GM19193 (cell line): ENCODE data around the gene ZCCHC14.

Source experiments
- POLR2A ChIP-seq: IDR thresholded peaks from 4 replicates; pipeline ENCODE4 v1.6.1; 2011; ENCODE audit not compliant: insufficient read depth, insufficient read length; ENCODE audit errors: extremely low read depth

ZCCHC14 gene

DNA sequence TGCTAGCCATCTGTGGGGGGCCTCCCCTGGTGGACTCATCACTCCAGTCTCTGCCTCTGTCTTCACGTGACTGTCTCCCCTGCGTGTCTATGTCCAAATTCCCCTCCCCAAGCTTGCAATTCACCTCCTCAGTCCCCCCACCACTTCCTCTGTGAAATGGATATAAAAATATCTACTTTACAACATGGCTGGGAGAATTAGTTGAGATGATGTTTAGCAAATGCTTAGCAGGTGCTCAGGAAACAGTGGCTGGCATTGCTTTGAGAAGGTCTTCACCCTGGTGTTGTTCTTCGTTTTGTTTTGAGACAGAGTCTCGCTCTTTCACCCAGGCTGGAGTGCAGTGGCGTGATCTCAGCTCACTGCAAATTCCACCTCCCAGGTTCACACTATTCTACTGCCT is 8.3 kb upstream of the ZCCHC14 start:
- no peak for TF ChIP-seq POLR2A

DNA sequence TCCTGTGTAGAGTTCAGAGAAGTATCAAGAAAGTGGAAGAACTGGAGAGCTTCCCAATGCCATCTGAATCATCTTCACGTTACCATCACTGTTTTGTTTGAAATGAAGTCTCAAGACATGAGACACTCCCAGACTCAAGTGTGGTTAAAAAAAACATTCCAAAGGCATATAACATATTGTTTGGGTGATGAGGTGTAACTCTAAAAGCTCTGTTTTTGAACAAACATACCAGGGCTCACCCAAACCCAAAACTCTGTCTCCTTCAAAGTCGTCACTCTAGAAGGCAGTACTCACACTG is 6.3 kb upstream of the ZCCHC14 start:
- no peak for TF ChIP-seq POLR2A

- no peak for TF ChIP-seq POLR2A
Measured at GRCh38 chr16:87498324-87499188, 5.7 kb upstream of the ZCCHC14 start.

GRCh38 chr16:87496447-87496801 is 3.6 kb upstream of the ZCCHC14 start:
- TF ChIP-seq POLR2A, result no peak

DNA sequence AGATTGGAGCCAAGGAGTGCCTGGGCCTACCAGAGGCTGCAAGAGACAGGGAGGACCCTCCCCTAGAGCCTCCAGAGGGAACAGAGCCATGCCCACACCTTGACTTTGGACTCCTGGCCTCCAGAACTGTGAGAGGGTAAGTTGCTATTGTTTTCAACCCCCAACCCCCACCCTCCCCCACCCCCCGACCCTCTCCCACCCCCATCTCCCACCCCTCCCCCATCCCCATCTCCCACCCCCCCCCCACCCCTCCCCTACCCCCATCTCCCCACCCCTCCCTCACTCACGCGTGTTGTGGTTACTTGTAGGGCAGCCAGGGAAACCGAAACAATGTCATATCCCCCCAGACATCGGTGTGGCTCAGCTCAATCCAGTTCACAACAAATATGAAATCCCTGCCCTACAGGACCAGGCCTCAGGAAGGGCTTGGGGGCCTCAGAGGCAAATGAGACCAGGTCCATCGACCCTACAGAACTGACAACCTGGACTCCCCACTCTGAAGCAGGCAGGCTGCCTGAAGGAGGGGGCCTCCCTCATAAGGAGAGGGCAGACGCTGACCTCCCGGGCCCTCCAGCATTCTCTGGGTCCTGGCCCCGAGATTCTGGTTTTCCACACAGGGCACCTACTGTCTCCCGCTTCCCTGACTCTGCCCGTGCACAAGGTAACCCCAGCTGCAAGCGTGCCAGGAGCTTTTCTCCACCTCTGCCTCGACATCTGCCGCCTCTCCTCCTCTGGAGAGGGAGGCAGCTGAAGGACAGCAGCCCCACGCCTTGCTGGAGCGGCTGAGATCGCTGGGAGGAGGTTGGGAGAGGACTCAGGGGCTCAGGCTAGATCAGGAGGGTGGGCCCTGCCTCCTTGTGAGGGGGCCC is 3.0 kb upstream of the ZCCHC14 start:
- no peak for TF ChIP-seq POLR2A

DNA sequence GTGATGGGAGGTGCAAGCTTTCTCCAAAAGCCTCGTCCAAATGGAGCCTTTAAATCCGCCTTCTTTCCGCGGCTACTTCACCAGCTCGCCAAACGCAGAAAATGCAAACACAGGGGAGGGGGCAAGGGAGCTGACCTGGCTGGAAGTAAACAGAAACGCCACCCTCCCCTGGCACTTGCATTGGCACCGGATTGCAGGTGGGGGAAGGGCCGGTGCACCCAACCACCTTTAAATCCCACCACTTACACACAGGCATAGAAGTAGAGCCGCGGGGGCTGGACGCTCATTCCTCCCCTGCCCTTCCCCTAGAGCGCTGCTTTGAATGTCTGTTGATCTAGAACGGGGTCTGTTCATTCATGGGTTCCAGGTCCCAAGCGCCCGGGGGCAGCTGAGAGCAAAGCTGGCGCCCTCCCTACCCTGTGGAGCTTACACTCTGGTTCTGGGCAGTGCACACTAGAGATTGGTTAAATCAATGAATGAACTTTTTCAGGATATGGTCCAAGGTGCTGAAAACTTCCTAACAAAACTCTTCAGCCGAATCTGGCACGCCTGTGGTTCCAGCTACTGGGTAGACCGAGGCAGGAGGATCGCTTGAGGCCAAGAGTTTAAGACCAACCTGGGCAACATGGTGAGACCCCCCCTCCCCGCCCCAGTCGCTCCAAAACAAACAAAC is 920 bp upstream of the ZCCHC14 start:
- TF ChIP-seq POLR2A, result no peak

- no peak for TF ChIP-seq POLR2A
Measured at GRCh38 chr16:87492291-87492630, 563 bp downstream of the ZCCHC14 start.

DNA sequence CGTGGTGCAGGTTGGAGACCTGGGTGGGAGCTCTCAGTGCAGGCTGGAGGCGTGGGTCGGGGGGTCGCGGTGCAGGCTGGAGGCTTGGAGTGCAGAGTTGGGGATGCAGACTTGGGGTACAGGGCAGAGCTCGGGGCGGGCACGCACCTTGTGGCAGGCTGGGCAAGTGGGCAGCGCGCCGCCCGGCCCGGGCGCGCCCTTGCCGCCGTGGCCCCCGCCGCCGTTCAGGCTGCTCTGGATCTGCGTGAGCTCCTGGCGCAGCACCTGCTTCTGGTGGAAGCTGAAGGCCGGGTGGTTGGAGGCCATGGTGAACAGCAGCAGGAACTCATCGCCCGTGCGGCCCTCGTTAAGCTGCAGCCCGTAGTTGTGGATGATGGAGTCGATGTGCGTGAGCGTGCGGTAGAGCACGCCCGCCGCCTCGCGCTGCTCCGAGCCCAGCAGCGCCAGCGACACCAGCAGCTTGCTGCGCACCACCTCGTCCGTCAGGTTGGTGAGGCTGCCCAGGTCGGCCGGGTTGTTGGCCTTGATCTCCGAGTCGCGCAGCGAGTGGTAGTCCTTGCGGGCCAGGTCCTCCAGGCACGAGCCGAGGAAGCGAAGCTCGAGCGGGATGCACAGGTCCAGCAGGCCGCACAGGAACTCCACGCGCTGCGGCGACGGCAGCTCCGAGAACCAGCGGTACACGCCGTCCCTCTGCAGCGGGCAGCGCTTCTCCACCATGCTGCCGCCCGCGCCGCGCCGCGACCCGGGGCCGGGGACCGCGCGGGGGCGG is 1.1 kb downstream of the ZCCHC14 start:
- TF ChIP-seq POLR2A, result no peak

GRCh38 chr16:87490096-87490798 is 2.6 kb downstream of the ZCCHC14 start:
- no peak for TF ChIP-seq POLR2A

DNA sequence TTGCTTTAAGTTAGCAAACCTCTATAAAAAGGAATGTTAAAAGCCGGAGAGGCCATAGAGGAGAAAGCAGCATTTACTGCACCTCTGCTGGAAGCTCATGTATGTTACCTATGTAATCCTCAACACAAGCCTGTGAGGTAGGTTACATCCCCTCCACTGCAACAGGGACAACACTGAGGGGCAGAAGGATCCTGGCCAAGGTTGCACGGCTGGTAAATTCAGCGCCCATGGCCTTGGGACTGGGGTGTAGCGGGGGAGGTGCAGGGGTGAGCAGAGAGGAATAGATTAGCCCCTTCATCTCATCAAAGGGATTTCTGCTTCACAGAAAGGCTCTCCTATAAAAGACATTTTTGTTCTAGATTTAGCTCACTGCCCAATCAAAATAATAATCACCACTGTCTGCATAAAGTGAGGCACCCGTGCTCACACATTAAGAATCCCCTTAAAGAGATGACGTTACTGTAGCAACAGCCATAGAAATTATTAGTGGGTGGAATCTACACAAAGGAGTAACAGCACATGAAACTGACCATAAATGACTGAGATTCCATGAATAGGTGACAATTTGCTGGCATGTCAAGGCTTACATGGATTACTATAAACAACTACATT is 3.3 kb downstream of the ZCCHC14 start:
- no peak for TF ChIP-seq POLR2A

DNA sequence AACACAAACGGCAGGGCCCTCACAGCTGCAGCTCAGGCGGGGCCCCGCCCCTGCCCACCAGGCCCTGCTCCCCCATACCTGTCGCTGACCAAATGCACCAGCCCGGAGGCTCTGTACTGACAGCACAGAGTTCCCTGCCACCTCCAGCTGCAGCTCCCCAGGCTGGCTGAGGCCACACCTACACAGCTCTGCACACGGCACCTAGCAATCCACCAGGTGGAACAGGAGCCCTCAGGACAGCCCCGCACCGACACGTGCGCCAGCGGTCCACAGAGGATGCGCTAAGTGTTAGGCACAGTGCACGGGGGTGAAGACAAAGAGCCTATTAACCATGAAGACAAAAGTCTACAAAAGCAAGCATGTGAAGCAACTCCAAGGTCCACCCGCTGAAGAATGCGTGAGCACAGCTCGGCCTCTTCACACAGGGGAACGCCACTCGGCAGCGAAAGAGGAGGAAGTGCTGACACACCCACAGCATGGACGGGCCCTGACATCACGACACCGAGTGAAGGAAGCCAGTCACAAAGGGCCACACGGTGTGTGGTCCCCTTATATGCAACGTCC is 5.4 kb downstream of the ZCCHC14 start:
- no peak for TF ChIP-seq POLR2A

DNA sequence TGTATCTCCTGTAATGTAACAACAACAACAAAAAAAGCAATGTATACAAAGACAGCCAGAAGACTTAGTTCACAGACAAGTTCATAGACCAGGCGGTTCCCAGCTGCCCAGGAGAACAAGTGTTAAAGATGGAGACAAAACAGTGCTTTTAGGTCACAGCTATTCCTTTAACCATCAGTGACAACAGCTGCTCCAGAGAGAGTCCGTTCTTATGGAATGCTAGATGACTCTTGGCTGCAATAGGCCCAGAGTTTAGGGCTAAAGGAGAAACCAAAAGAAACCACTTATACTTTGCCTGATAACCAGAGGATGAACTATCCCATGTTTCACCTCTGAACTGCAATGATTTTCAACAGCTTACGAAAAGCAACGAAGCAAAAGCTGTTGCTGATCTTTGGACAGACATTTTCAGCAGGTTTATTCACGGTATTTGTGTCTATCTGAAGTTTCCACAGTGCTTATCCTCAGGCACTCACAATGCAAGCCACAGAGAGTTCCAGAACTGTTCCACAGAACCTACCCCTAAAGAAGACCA is 6.0 kb downstream of the ZCCHC14 start:
- TF ChIP-seq POLR2A, result no peak

DNA sequence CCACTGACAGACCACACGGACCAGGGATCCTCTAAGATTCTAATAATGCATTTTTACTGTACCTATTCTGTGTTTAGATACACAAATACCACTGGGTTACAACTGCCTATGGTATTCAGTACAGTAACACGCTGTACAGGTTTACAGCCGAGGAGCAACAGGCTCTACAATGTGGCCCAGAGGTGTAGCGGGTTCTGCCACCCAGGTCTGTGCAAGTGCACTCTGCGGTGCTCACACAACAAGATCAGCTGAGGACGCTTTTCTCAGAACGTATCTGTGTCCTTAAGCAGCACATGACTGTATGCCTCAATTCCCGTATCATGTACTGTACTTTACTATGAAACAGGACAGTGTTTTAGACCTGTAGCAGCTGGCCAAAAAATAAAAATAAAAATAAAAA is 6.5 kb downstream of the ZCCHC14 start:
- TF ChIP-seq POLR2A, result no peak
